GM06990 (cell line): Measurements from ENCODE around the gene CCDC148.

ENCODE experiments used
- DNase-seq: peaks from one replicate; pipeline ENCODE4 v3.0.0-alpha.2; 2011; ENCODE audit not compliant: insufficient read length; ENCODE audit errors: extremely low read depth
- H3K27me3 ChIP-seq: replicated peaks from 2 replicates; pipeline ENCODE4 v1.6.0; 2011; ENCODE audit warnings: low read length; ENCODE audit not compliant: control insufficient read depth, insufficient read depth
- H3K36me3 ChIP-seq: 2 replicates; pipeline ENCODE4 v1.5.1; 2011; ENCODE audit warnings: low read length; ENCODE audit not compliant: control insufficient read depth, insufficient read depth
- H3K4me3 ChIP-seq: replicated peaks from 2 replicates; pipeline ENCODE4 v1.5.1; 2011; ENCODE audit warnings: low read depth, mild to moderate bottlenecking, control low read depth, low read length
- TF ChIP-seq, protein P1 (sequence below): IDR thresholded peaks from 2 replicates; pipeline ENCODE4 v1.5.1; 2011; ENCODE audit warnings: low read length, control low read depth, mild to moderate bottlenecking, inconsistent platforms; ENCODE audit not compliant: insufficient read depth, poor library complexity, severe bottlenecking

CCDC148 gene

DNA sequence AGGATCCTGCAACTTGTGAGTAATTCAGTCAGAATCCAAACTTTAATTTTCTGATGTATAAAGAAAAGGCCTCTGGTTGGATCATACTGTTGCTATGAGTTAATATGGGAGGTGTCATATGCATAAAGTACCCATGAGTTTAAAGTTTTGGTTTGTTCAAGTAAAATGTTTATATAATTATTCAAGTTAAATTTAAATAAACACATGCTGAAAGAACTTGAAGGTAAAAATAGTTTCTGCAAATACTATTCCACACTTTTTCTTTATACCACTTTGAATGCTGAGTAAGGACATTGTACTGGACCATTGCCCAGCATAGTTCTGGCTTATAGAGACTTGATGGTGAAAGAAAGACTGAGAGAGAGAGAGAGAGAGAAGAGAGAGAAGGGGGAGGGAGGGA, 30.9 kb upstream of the CCDC148 start:
- no peak overlapping the region for H3K4me3 ChIP-seq
- H3K36me3 ChIP-seq: no peaks in the 10 kb centered on the region
- TF ChIP-seq, protein P1, sequence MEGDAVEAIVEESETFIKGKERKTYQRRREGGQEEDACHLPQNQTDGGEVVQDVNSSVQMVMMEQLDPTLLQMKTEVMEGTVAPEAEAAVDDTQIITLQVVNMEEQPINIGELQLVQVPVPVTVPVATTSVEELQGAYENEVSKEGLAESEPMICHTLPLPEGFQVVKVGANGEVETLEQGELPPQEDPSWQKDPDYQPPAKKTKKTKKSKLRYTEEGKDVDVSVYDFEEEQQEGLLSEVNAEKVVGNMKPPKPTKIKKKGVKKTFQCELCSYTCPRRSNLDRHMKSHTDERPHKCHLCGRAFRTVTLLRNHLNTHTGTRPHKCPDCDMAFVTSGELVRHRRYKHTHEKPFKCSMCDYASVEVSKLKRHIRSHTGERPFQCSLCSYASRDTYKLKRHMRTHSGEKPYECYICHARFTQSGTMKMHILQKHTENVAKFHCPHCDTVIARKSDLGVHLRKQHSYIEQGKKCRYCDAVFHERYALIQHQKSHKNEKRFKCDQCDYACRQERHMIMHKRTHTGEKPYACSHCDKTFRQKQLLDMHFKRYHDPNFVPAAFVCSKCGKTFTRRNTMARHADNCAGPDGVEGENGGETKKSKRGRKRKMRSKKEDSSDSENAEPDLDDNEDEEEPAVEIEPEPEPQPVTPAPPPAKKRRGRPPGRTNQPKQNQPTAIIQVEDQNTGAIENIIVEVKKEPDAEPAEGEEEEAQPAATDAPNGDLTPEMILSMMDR: no peak
- DNase-seq: no peak
- no peaks in the 10 kb centered on the region for H3K27me3 ChIP-seq

GRCh38 chr2:158486970-158487325, 30.4 kb upstream of the CCDC148 start:
- Histone ChIP-seq H3K4me3 (no peak overlapping the region), H3K36me3 (no peaks in the 10 kb centered on the region), H3K27me3 (no peaks in the 10 kb centered on the region)
- DNase-seq: no peak
- TF ChIP-seq, protein P1: no peak

GRCh38 chr2:158486150-158486969, 29.8 kb upstream of the CCDC148 start:
- H3K4me3 ChIP-seq: no peak overlapping the region
- H3K27me3 ChIP-seq: no peaks in the 10 kb centered on the region
- DNase-seq: no peak
- H3K36me3 ChIP-seq: no peaks in the 10 kb centered on the region
- TF ChIP-seq, protein P1: no peak

- Histone ChIP-seq H3K4me3 (no peak overlapping the region), H3K27me3 (no peaks in the 10 kb centered on the region), H3K36me3 (no peaks in the 10 kb centered on the region)
- DNase-seq: peak; percentile 16
- TF ChIP-seq, protein P1: no peak
Measured at GRCh38 chr2:158484892-158485556, 28.5 kb upstream of the CCDC148 start.

DNA sequence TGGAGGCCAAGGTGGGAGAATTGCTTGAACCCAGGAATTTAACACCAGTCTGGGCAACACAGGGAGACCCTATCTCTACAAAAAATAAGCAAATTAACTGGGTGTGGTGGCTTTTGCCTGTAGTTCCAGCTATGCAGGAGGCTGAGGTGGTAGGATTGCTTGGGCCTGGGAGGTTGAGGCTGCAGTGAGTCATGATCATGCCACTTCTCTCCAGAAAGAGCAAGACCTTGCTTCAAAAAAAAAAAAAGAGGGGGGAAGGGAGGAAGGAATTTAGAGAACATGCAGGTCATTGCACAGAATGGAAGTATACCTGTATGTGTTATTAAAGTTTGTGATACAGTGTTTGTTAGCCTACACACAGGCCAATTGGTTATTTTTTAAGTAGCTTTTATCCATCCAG, 26.0 kb upstream of the CCDC148 start:
- no peak for DNase-seq
- H3K4me3 ChIP-seq: no peak overlapping the region
- H3K27me3 ChIP-seq: no peaks in the 10 kb centered on the region
- H3K36me3 ChIP-seq: no peaks in the 10 kb centered on the region
- TF ChIP-seq, protein P1: no peak
